NT2/D1 (cell line): Measurements from ENCODE around the gene ARV1.

Experiments
- SUZ12 ChIP-seq: IDR thresholded peaks from 2 replicates; pipeline ENCODE4 v1.6.1; 2011; ENCODE audit not compliant: insufficient read length, insufficient read depth; ENCODE audit errors: extremely low read depth
- YY1 ChIP-seq: IDR thresholded peaks from 2 replicates; pipeline ENCODE4 v1.6.1; 2011; ENCODE audit not compliant: insufficient read length, insufficient read depth

DNA sequence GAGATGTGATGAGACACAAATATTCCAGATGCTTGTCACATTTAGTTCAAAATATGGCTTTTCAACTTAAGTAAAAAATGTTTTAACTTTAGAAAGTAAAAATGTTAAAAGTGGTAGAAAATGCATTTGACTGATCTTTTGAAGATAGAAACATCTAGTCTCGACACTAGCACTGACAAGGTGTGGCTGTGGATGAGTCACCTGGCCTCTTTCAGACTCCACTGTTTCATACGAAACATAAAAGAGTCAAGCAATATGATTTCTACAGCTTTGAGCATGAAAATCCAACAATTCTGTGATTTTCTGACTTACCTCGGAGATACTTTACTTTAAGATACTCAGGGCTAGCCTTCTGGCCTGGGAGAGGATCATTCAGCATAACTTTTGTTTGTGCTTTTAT lies 47.9 kb upstream of the ARV1 start:
- no peak for TF ChIP-seq SUZ12
- TF ChIP-seq YY1: no peak
